K562 (cell line): Measurements from ENCODE around the gene ELOVL5.

Experiments used
- BHLHE40 ChIP-seq: IDR thresholded peaks from 2 replicates; pipeline ENCODE4 v1.6.1; 2011; ENCODE audit warnings: low read length, improper control_type of control experiment
- EP300 ChIP-seq: IDR thresholded peaks from 2 replicates; pipeline ENCODE4 v1.6.1; 2012; ENCODE audit warnings: low read length, improper control_type of control experiment
- FOXK2 ChIP-seq, 2 experiments: fragments of 450-650 bp; IDR thresholded peaks in 1 of 2; conservative IDR thresholded peaks in 1 of 2; 2 replicates each; pipeline ENCODE4 v1.6.1; 2016; ENCODE audit warnings: low read depth in 2 of 2, mild to moderate bottlenecking in 1 of 2
- JUND ChIP-seq, 2 experiments: IDR thresholded peaks; 2 replicates in 1 of 2; 3 replicates in 1 of 2; pipeline ENCODE4 v1.6.1; 2011; ENCODE audit warnings: borderline replicate concordance in 2 of 2, low read depth in 2 of 2, low read length in 2 of 2, improper control_type of control experiment in 1 of 2, missing biosample characterization in 1 of 2, missing genetic modification characterization in 1 of 2, missing genetic modification reagents in 1 of 2
- POLR2A ChIP-seq: fragments of 450-650 bp; conservative IDR thresholded peaks from 2 replicates; pipeline ENCODE4 v1.6.1; 2016
- POLR2AphosphoS5 ChIP-seq: IDR thresholded peaks from 2 replicates; pipeline ENCODE4 v1.6.1; 2011; ENCODE audit warnings: mild to moderate bottlenecking, low read depth, low read length, moderate library complexity; ENCODE audit not compliant: control insufficient read depth, insufficient read depth
- ZBTB7A ChIP-seq: IDR thresholded peaks from 2 replicates; pipeline ENCODE4 v1.6.1; 2011; ENCODE audit warnings: low read depth, mild to moderate bottlenecking, low read length, moderate library complexity, borderline replicate concordance; ENCODE audit not compliant: control insufficient read depth
- ZNF263 ChIP-seq: sonication (generic); formaldehyde crosslinking; IDR thresholded peaks from 2 replicates; pipeline ENCODE4 v1.8.0; 2022; ENCODE audit warnings: mild to moderate bottlenecking, missing genetic modification reagents, borderline replicate concordance
- ZNF3 ChIP-seq: fragments of 250-450 bp; sonication (Bioruptor Pico); IDR thresholded peaks from 2 replicates; pipeline ENCODE4 v1.5.0; 2021; ENCODE audit warnings: mild to moderate bottlenecking, moderate library complexity
- TF ChIP-seq, protein P1 (sequence below), 3 experiments: IDR thresholded peaks in 2 of 3; conservative IDR thresholded peaks in 1 of 3; 2 replicates each; pipeline ENCODE4 v1.5.1; 2011 to 2012; ENCODE audit warnings: low read length in 3 of 3, mild to moderate bottlenecking in 3 of 3, control low read depth in 2 of 3, improper control_type of control experiment in 1 of 3, inconsistent platforms in 1 of 3, low read depth in 1 of 3, mixed read lengths in 1 of 3, moderate library complexity in 1 of 3; ENCODE audit not compliant: insufficient read depth in 2 of 3
- TF ChIP-seq, protein P2 (sequence below): sonication (generic); formaldehyde crosslinking; IDR thresholded peaks from 2 replicates; pipeline ENCODE4 v1.9.0; 2022; ENCODE audit warnings: mild to moderate bottlenecking, missing genetic modification reagents
- TF ChIP-seq, protein P3 (sequence below): sonication (generic); formaldehyde crosslinking; IDR thresholded peaks from 2 replicates; pipeline ENCODE4 v1.8.0; 2022; ENCODE audit warnings: mild to moderate bottlenecking, missing genetic modification reagents, borderline replicate concordance

DNA sequence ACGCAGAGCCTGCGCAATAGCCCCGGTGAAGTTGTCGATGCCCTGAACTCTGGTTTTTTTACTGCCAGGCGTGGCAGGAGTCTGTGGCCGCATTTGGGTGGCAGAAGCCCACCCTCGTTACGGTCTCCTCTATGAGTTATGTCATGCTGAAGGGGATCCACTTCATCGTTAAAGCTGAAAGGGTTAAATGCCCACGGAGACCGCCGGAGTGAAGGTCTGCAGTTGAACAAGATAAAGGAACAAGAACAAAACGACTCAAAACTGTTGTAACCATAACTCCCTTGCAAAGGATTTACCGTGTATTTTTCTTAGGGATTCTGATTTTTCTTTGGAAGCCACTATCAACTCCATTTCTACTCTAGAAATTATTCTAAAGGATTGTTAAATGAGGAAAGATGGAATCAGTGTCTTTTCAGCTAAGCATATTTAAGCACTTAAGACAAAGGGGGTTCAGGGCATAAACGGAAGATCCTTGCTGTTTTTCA, 501 bp upstream of the ELOVL5 start:
- TF ChIP-seq, protein P1, sequence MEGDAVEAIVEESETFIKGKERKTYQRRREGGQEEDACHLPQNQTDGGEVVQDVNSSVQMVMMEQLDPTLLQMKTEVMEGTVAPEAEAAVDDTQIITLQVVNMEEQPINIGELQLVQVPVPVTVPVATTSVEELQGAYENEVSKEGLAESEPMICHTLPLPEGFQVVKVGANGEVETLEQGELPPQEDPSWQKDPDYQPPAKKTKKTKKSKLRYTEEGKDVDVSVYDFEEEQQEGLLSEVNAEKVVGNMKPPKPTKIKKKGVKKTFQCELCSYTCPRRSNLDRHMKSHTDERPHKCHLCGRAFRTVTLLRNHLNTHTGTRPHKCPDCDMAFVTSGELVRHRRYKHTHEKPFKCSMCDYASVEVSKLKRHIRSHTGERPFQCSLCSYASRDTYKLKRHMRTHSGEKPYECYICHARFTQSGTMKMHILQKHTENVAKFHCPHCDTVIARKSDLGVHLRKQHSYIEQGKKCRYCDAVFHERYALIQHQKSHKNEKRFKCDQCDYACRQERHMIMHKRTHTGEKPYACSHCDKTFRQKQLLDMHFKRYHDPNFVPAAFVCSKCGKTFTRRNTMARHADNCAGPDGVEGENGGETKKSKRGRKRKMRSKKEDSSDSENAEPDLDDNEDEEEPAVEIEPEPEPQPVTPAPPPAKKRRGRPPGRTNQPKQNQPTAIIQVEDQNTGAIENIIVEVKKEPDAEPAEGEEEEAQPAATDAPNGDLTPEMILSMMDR (IDR thresholded peaks at IDR 0.05 in 2 of 3, conservative IDR thresholded peaks at IDR 0.05 in 1 of 3; ENCODE audit: insufficient read depth in 2 of 3, low read depth in 1 of 3, low read length in 3 of 3), result no peak
- TF ChIP-seq ZNF3 (CRISPR knock-in tag) (no peak), ZNF263 (no peak), FOXK2 (conservative IDR thresholded peaks at IDR 0.05 in 1 of 2, IDR thresholded peaks at IDR 0.05 in 1 of 2; ENCODE audit: low read depth in 2 of 2) (no peak; a peak in 1 of 4 replicates), POLR2A (no peak; the same call in 1 of the 2 replicates), POLR2AphosphoS5 (no peak), EP300 (no peak), BHLHE40 (no peak), ZBTB7A (no peak), JUND (IDR thresholded peaks at IDR 0.05; ENCODE audit: borderline replicate concordance, low read depth, low read length) (no peak), JUND (tag; IDR thresholded peaks at IDR 0.05; ENCODE audit: borderline replicate concordance, low read depth, low read length) (no peak)
- TF ChIP-seq, protein P2, sequence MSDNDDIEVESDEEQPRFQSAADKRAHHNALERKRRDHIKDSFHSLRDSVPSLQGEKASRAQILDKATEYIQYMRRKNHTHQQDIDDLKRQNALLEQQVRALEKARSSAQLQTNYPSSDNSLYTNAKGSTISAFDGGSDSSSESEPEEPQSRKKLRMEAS, result no peak; the same call in 1 of the 2 replicates
- TF ChIP-seq, protein P3, sequence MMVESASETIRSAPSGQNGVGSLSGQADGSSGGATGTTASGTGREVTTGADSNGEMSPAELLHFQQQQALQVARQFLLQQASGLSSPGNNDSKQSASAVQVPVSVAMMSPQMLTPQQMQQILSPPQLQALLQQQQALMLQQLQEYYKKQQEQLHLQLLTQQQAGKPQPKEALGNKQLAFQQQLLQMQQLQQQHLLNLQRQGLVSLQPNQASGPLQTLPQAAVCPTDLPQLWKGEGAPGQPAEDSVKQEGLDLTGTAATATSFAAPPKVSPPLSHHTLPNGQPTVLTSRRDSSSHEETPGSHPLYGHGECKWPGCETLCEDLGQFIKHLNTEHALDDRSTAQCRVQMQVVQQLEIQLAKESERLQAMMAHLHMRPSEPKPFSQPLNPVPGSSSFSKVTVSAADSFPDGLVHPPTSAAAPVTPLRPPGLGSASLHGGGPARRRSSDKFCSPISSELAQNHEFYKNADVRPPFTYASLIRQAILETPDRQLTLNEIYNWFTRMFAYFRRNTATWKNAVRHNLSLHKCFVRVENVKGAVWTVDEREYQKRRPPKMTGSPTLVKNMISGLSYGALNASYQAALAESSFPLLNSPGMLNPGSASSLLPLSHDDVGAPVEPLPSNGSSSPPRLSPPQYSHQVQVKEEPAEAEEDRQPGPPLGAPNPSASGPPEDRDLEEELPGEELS (CRISPR knock-in tag), result no peak
